Activated CD4-positive, alpha-beta T cell treated with anti-CD3 and anti-CD28 coated beads for 36 hours (primary cell): ENCODE results near the gene MACF1. TPM values are rescaled to one million over a fixed set of nuclear protein-coding genes. Genes with fewer than 3 reads are reported as not detected.
"Not testable (repeated sequence)": the region's sequence is repeated elsewhere in the genome, so short reads cannot be mapped to it uniquely, and the experiment has no call there.

Experiments used
- ATAC-seq: fragments of 200-7000 bp; cut with Tn5 transposase; one replicate; pipeline ENCODE4 v1.10.0; 2021; ENCODE audit warnings: mild to moderate bottlenecking, moderate library complexity
- CTCF ChIA-PET: fragments of 350-600 bp; sonication (Branson Sonifier 250); formaldehyde crosslinking; loops from one replicate; lab custom pipeline; 2021; ENCODE audit warnings: antibody characterized with exemption; lab: Charles Lee
- POLR2A ChIA-PET: fragments of 350-600 bp; sonication (Branson Sonifier 250); formaldehyde crosslinking; loops from one replicate; lab custom pipeline; 2021; ENCODE audit warnings: antibody characterized with exemption, inconsistent platforms; lab: Charles Lee
- DNase-seq: peaks from one replicate; pipeline ENCODE4 v3.0.0-alpha.2; 2020
- H3K27ac Mint-ChIP-seq: one replicate; pipeline ENCODE4 v1.8.0; 2021; ENCODE audit warnings: mixed read lengths
- H3K27me3 Mint-ChIP-seq: one replicate; pipeline ENCODE4 v1.8.0; 2021; ENCODE audit warnings: mixed read lengths
- H3K36me3 Mint-ChIP-seq: one replicate; pipeline ENCODE4 v1.8.0; 2021; ENCODE audit warnings: low read depth, mixed read lengths
- H3K4me1 Mint-ChIP-seq: one replicate; pipeline ENCODE4 v1.8.0; 2021; ENCODE audit warnings: mixed read lengths
- H3K4me3 Mint-ChIP-seq: one replicate; pipeline ENCODE4 v1.8.0; 2021; ENCODE audit warnings: mild to moderate bottlenecking, moderate library complexity, mixed read lengths
- H3K9me3 Mint-ChIP-seq: one replicate; pipeline ENCODE4 v1.8.0; 2021; ENCODE audit warnings: low read depth, mixed read lengths
- intact Hi-C, 2 experiments: fragments of 100-400 bp; cut with DNase I in 1 of 2; cut with micrococcal nuclease in 1 of 2; formaldehyde crosslinking; loops; one replicate each; pipeline versions ENCODE4 v1.14.2 to v1.15.1; 2022 to 2024; cut with DNase I, micrococcal nuclease
- total RNA-seq, 2 experiments: library from RNA; stranded (reverse); gene quantifications; one replicate each; pipeline ENCODE4 v1.2.3, GENCODE V29; 2021

The MACF1 gene
- total RNA-seq, 2 experiments from 2014 or later = 192 to 195 TPM

- intact Hi-C loops = no loop called here
- no peaks in the 10 kb centered on the region for H3K27me3 Mint-ChIP-seq
- H3K9me3 Mint-ChIP-seq = no peaks in the 10 kb centered on the region
- peaks cover 3% of the 10 kb centered on the region for H3K4me1 Mint-ChIP-seq
- H3K36me3 Mint-ChIP-seq = peaks cover 36% of the 10 kb centered on the region
- DNase-seq (no peak), ATAC-seq (no peak)
- no peak overlapping the region for H3K4me3 Mint-ChIP-seq
- H3K27ac Mint-ChIP-seq = no peak overlapping the region
- POLR2A ChIA-PET = no interaction called here
- CTCF ChIA-PET = interaction anchor here (1.9 kb wide), 1 partner anchor 17 kb away, joined by 7 read pairs; no protein-coding TSS in a partner anchor
Measured at GRCh38 chr1:39436842-39437241, 232.3 kb downstream of the MACF1 start.

GRCh38 chr1:39438042-39438441 lies 233.5 kb downstream of the MACF1 start:
- no peak overlapping the region for H3K4me3 Mint-ChIP-seq
- intact Hi-C loops = no loop called here
- CTCF ChIA-PET = interaction anchor here (1.1 to 1.9 kb wide), 3 partner anchors 12 to 27 kb away, joined by 3 to 7 read pairs (median 4); no protein-coding TSS in a partner anchor
- DNase-seq = no peak
- ATAC-seq = no peak
- H3K27ac Mint-ChIP-seq = no peak overlapping the region
- peaks cover 43% of the 10 kb centered on the region for H3K36me3 Mint-ChIP-seq
- POLR2A ChIA-PET = no interaction called here
- H3K9me3 Mint-ChIP-seq = no peaks in the 10 kb centered on the region
- peaks cover 3% of the 10 kb centered on the region for H3K4me1 Mint-ChIP-seq
- H3K27me3 Mint-ChIP-seq = no peaks in the 10 kb centered on the region

GRCh38 chr1:39440856-39441255 lies 236.4 kb downstream of the MACF1 start:
- peak overlapping the region; percentile 1 for H3K27ac Mint-ChIP-seq
- intact Hi-C loops = no loop called here
- no peak for ATAC-seq
- H3K9me3 Mint-ChIP-seq = no peaks in the 10 kb centered on the region
- DNase-seq = no peak
- no peaks in the 10 kb centered on the region for H3K4me1 Mint-ChIP-seq
- no peaks in the 10 kb centered on the region for H3K27me3 Mint-ChIP-seq
- H3K4me3 Mint-ChIP-seq = no peak overlapping the region
- CTCF ChIA-PET = interaction anchor here (1.7 to 1.8 kb wide), 2 partner anchors 30 to 50 kb away, joined by 3 to 5 read pairs; no protein-coding TSS in a partner anchor
- peaks cover 53% of the 10 kb centered on the region for H3K36me3 Mint-ChIP-seq
- POLR2A ChIA-PET = no interaction called here

GRCh38 chr1:39441797-39442196 lies 237.3 kb downstream of the MACF1 start:
- CTCF ChIA-PET = interaction anchor here (0.7 to 2.0 kb wide), 3 partner anchors 31 to 343 kb away, joined by 3 to 5 read pairs (median 4); no protein-coding TSS in a partner anchor
- Mint-ChIP-seq H3K4me1 (no peaks in the 10 kb centered on the region), H3K27me3 (no peaks in the 10 kb centered on the region), H3K9me3 (no peaks in the 10 kb centered on the region), H3K36me3 (peaks cover 51% of the 10 kb centered on the region), H3K27ac (peak overlapping the region; percentile 2), H3K4me3 (no peak overlapping the region)
- POLR2A ChIA-PET = no interaction called here
- DNase-seq = no peak
- ATAC-seq = no peak
- intact Hi-C loops = no loop called here

GRCh38 chr1:39445573-39445972 lies 241.1 kb downstream of the MACF1 start:
- CTCF ChIA-PET = interaction anchor here (0.7 to 0.9 kb wide), 2 partner anchors 27 to 138 kb away, joined by 3 read pairs; no protein-coding TSS in a partner anchor
- H3K27me3 Mint-ChIP-seq = no peaks in the 10 kb centered on the region
- POLR2A ChIA-PET = interaction anchor here (0.6 kb wide), 1 partner anchor 537 kb away, joined by 6 read pairs; no protein-coding TSS in a partner anchor

GRCh38 chr1:39446986-39447567 lies 242.6 kb downstream of the MACF1 start:
- POLR2A ChIA-PET = no interaction called here
- ATAC-seq (no peak), DNase-seq (no peak)
- no peaks in the 10 kb centered on the region for H3K4me1 Mint-ChIP-seq
- H3K27ac Mint-ChIP-seq = no peak overlapping the region
- no peak overlapping the region for H3K4me3 Mint-ChIP-seq
- intact Hi-C loops = no loop called here
- H3K9me3 Mint-ChIP-seq = no peaks in the 10 kb centered on the region
- no peaks in the 10 kb centered on the region for H3K27me3 Mint-ChIP-seq
- H3K36me3 Mint-ChIP-seq = peaks cover 64% of the 10 kb centered on the region
- CTCF ChIA-PET = interaction anchor here (0.6 to 1.1 kb wide), 3 partner anchors 32 to 244 kb away, joined by 3 to 5 read pairs (median 4); no protein-coding TSS in a partner anchor

More at GRCh38 chr1:39445573-39445972, 241.1 kb downstream of the MACF1 start:
- H3K4me1 Mint-ChIP-seq = no peaks in the 10 kb centered on the region
- H3K4me3 Mint-ChIP-seq = no peak overlapping the region
- intact Hi-C loops = no loop called here
- no peak overlapping the region for H3K27ac Mint-ChIP-seq
- H3K9me3 Mint-ChIP-seq = no peaks in the 10 kb centered on the region
- peaks cover 63% of the 10 kb centered on the region for H3K36me3 Mint-ChIP-seq
- no peak for ATAC-seq
- DNase-seq = no peak

- peaks cover 64% of the 10 kb centered on the region for H3K36me3 Mint-ChIP-seq
- DNase-seq, H3K27ac Mint-ChIP-seq, H3K4me3 Mint-ChIP-seq, H3K9me3 Mint-ChIP-seq, intact Hi-C loops, H3K27me3 Mint-ChIP-seq, POLR2A ChIA-PET, ATAC-seq, H3K4me1 Mint-ChIP-seq, CTCF ChIA-PET: not testable (repeated sequence)
Measured at GRCh38 chr1:39450041-39450440, 245.5 kb downstream of the MACF1 start.

GRCh38 chr1:39450956-39451606 lies 246.6 kb downstream of the MACF1 start:
- CTCF ChIA-PET = no interaction called here
- Mint-ChIP-seq H3K4me1 (no peaks in the 10 kb centered on the region), H3K9me3 (no peaks in the 10 kb centered on the region), H3K36me3 (peaks cover 63% of the 10 kb centered on the region), H3K27ac (no peak overlapping the region), H3K4me3 (no peak overlapping the region), H3K27me3 (no peaks in the 10 kb centered on the region)
- POLR2A ChIA-PET = interaction anchor here (0.7 kb wide), 1 partner anchor 37 kb away, joined by 3 read pairs; no protein-coding TSS in a partner anchor
- ATAC-seq = no peak
- intact Hi-C loops = no loop called here
- DNase-seq = no peak

- no peaks in the 10 kb centered on the region for H3K27me3 Mint-ChIP-seq
- H3K4me1 Mint-ChIP-seq = no peaks in the 10 kb centered on the region
- no peaks in the 10 kb centered on the region for H3K9me3 Mint-ChIP-seq
- ChIA-PET POLR2A (no interaction called here), CTCF (no interaction called here)
- ATAC-seq (no peak), DNase-seq (no peak)
- H3K4me3 Mint-ChIP-seq = no peak overlapping the region
- H3K36me3 Mint-ChIP-seq = peaks cover 65% of the 10 kb centered on the region
- intact Hi-C loops = no loop called here
- no peak overlapping the region for H3K27ac Mint-ChIP-seq
Measured at GRCh38 chr1:39452081-39452480, 247.6 kb downstream of the MACF1 start.

- Mint-ChIP-seq H3K36me3 (peaks cover 64% of the 10 kb centered on the region), H3K4me3 (no peak overlapping the region), H3K4me1 (no peaks in the 10 kb centered on the region), H3K27me3 (no peaks in the 10 kb centered on the region), H3K27ac (no peak overlapping the region), H3K9me3 (no peaks in the 10 kb centered on the region)
- CTCF ChIA-PET = no interaction called here
- DNase-seq (no peak), ATAC-seq (peak; percentile 19)
- intact Hi-C loops = no loop called here
- POLR2A ChIA-PET = no interaction called here
Measured at GRCh38 chr1:39452540-39452939, 248.0 kb downstream of the MACF1 start.

- H3K4me3 Mint-ChIP-seq = no peak overlapping the region
- no peaks in the 10 kb centered on the region for H3K9me3 Mint-ChIP-seq
- H3K36me3 Mint-ChIP-seq = peaks cover 66% of the 10 kb centered on the region
- DNase-seq = no peak
- H3K4me1 Mint-ChIP-seq = no peaks in the 10 kb centered on the region
- ChIA-PET CTCF (no interaction called here), POLR2A (no interaction called here)
- H3K27ac Mint-ChIP-seq = no peak overlapping the region
- no peak for ATAC-seq
- intact Hi-C loops = no loop called here
- no peaks in the 10 kb centered on the region for H3K27me3 Mint-ChIP-seq
Measured at GRCh38 chr1:39453603-39454002, 249.1 kb downstream of the MACF1 start.
